Measurements from ENCODE around the gene COL6A1.

Gene COL6A1

GRCh38 chr21:45962531-45963231, 18.9 kb upstream of the COL6A1 start:
- H3K27ac ChIP-seq, result no peak overlapping the region
- in situ Hi-C loops (cut with HindIII; ENCODE audit: low pct_ligation_motif_present, low sequenced_read_pairs), result no loop called here
- H3K4me3 ChIP-seq (ENCODE audit: low read depth, low read length), result no peak overlapping the region
- DNase-seq, result no peak
- TF ChIP-seq CTCF (IDR thresholded peaks at IDR 0.05; ENCODE audit: low read depth, low read length, missing control alignments), result no peak
- H3K27me3 ChIP-seq (replicated peaks), result no peaks in the 10 kb centered on the region
- no peaks in the 10 kb centered on the region for H3K36me3 ChIP-seq (replicated peaks)

GRCh38 chr21:45963232-45963570, 18.4 kb upstream of the COL6A1 start:
- in situ Hi-C loops (cut with HindIII; ENCODE audit: low pct_ligation_motif_present, low sequenced_read_pairs), result no loop called here
- Histone ChIP-seq H3K4me3 (ENCODE audit: low read depth, low read length) (no peak overlapping the region), H3K27ac (no peak overlapping the region), H3K36me3 (replicated peaks) (no peaks in the 10 kb centered on the region), H3K27me3 (replicated peaks) (no peaks in the 10 kb centered on the region)
- TF ChIP-seq CTCF (IDR thresholded peaks at IDR 0.05; ENCODE audit: low read depth, low read length, missing control alignments), result no peak
- DNase-seq, result no peak

- no peak overlapping the region for H3K27ac ChIP-seq
- no peak for DNase-seq
- H3K4me3 ChIP-seq (ENCODE audit: low read depth, low read length), result no peak overlapping the region
- no peaks in the 10 kb centered on the region for H3K27me3 ChIP-seq (replicated peaks)
- no peak for TF ChIP-seq CTCF (IDR thresholded peaks at IDR 0.05; ENCODE audit: low read depth, low read length, missing control alignments)
- H3K36me3 ChIP-seq (replicated peaks), result no peaks in the 10 kb centered on the region
- in situ Hi-C loops (cut with HindIII; ENCODE audit: low pct_ligation_motif_present, low sequenced_read_pairs), result no loop called here
Measured at GRCh38 chr21:45964649-45965048, 16.9 kb upstream of the COL6A1 start.

- H3K36me3 ChIP-seq (replicated peaks), result no peaks in the 10 kb centered on the region
- in situ Hi-C loops (cut with HindIII; ENCODE audit: low pct_ligation_motif_present, low sequenced_read_pairs), result no loop called here
- no peak for DNase-seq
- H3K27me3 ChIP-seq (replicated peaks), result no peaks in the 10 kb centered on the region
- no peak overlapping the region for H3K4me3 ChIP-seq (ENCODE audit: low read depth, low read length)
- TF ChIP-seq CTCF (IDR thresholded peaks at IDR 0.05; ENCODE audit: low read depth, low read length, missing control alignments), result no peak
- H3K27ac ChIP-seq, result no peak overlapping the region
Measured at GRCh38 chr21:45965084-45965809, 16.3 kb upstream of the COL6A1 start.

- no peak overlapping the region for H3K4me3 ChIP-seq (ENCODE audit: low read depth, low read length)
- H3K27ac ChIP-seq, result no peak overlapping the region
- no peaks in the 10 kb centered on the region for H3K27me3 ChIP-seq (replicated peaks)
- in situ Hi-C loops (cut with HindIII; ENCODE audit: low pct_ligation_motif_present, low sequenced_read_pairs), result no loop called here
- TF ChIP-seq CTCF (IDR thresholded peaks at IDR 0.05; ENCODE audit: low read depth, low read length, missing control alignments), result no peak
- DNase-seq, result no peak
- no peaks in the 10 kb centered on the region for H3K36me3 ChIP-seq (replicated peaks)
Measured at GRCh38 chr21:45966791-45967394, 14.7 kb upstream of the COL6A1 start.

All from brain microvascular endothelial cell (primary cell).